WTC11 (cell line): Measurements from ENCODE around the gene AKAP1.

Experiments used
- SP1 ChIP-seq: sonication (generic); formaldehyde crosslinking; conservative IDR thresholded peaks from 2 replicates; pipeline ENCODE4 v1.8.1; 2022; ENCODE audit warnings: missing genetic modification reagents
- TF ChIP-seq, protein P1 (sequence below): sonication (generic); formaldehyde crosslinking; IDR thresholded peaks from 2 replicates; pipeline ENCODE4 v1.8.1; 2023; ENCODE audit warnings: mild to moderate bottlenecking, missing genetic modification reagents, moderate library complexity

DNA sequence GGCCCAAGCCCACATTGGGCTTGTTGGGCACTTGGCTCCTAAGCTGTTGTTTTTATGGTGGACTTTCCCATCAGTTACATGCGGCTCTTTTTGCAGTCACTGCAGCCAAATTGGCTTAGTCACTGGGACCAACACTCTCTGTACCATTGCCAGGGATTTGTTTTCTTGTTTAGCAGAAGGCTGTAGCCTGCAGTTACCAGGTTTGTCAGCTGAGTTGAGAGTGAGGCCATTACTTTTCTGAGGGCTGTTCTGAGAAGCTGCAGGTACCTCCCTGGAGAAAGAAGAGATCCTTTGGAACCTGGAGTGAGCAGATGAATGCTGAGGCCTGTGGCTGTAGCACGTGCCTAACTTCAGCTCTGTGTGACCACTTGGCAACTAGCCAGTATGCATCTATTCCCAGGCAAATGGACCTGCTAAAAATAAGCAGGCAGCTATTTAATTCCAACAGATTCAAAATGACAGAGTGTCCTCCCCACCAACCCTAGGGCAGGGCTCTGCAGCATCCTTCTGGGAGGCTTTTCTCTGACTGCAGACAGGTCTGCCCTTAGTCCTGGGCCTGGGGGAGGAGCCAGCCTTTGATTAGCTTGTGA is 12.9 kb downstream of the AKAP1 start:
- TF ChIP-seq, protein P1, sequence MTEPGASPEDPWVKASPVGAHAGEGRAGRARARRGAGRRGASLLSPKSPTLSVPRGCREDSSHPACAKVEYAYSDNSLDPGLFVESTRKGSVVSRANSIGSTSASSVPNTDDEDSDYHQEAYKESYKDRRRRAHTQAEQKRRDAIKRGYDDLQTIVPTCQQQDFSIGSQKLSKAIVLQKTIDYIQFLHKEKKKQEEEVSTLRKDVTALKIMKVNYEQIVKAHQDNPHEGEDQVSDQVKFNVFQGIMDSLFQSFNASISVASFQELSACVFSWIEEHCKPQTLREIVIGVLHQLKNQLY: no peak
- no peak for TF ChIP-seq SP1 (CRISPR knock-in tag)
